Measurements from ENCODE around the gene PKP1.

Gene PKP1

DNA sequence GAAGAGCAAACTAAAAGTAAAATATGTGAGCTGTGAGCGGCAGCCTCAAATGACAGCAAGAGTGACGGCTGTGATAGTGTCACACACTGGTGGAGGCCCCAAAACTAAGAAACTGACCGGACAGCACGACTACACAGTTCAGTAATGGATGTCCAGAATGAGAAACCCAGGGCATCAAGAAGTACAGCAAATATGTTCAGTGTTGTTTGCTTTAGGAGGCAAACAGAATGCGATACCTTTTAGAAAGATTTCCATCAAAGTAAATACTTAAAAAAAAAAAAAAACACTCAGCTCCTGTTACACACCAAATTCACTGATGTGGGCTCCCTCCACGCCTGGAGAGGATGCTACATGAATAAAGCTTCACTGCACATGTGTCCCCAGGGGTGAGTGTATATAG lies 1.1 kb upstream of the PKP1 start:
- no peak for DNase-seq (ENCODE audit: low spot score)

DNA sequence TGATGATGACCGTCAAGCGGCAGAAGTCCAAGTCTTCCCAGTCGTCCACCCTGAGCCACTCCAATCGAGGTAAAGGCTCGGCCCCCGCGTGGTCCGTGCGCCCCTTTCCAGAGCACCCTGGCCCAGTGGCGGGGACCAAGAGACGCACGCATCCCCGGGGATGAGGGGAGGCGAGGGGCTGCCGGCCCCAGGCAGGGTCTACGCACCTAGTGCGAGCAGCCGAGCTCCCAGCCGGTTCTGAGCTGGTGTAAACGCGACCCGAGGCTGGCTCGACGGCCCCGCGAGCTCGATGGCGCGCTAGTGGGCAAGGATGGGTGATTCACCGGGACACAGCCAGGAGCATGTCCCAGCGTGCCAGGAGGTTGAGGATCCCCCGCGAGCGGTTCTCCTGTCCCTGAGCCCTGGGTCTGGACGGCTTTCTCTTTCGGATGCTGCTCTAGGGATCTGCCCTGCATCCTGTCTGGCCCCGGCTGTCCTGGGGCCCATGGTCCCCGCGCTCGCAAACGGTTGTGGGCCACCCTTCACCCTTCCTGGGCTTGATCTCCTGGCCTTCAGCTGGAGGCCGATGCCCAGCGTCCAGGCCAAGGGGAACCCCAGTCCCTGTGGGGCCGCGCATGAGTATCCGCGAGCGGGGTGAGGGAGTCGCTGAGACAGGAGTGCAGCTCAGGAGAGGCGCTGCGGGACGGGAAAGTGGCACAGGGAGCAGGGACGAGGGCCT lies 689 bp downstream of the PKP1 start:
- no peak for DNase-seq (ENCODE audit: low spot score)

DNA sequence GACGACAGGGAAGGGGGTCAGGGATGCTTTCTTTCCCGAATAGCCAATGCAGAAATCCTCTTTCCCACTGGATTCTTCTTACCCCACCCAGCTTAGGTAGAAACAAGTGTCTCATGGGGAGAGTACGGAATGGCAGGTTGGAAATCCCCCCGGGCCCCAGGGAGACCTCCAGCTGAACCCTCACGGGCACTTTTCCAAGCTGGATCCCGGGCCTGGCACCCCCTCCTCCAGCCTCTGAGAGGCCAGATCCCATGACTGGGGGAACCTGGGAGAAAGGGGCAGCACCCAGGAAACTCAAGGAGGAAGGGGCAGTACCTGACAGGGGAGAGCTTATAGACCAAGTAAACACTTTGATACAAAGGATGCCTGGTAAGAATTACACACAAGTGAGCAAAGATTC lies 1.3 kb downstream of the PKP1 start:
- no peak for DNase-seq (ENCODE audit: low spot score)

DNA sequence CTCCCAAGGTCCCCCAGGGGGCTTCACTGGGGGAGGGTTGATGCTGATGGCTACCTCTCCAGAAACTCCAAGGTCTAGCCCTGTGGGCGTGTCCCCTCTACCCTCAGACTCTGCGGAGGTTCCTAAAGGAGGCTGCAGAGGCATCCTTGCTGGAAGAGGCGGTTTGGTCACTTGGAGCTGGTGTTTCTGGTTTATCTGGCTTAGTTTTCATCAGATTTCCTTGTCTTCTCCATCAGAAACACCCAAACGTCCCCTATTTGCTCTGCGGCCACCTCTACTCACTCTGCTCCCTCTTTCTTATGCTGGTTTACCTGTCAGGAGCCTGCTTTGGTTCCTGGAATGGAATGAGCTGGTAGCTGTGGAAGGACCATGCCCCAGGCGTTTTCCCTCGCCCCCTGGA lies 2.5 kb downstream of the PKP1 start:
- no peak for DNase-seq (ENCODE audit: low spot score)

DNA sequence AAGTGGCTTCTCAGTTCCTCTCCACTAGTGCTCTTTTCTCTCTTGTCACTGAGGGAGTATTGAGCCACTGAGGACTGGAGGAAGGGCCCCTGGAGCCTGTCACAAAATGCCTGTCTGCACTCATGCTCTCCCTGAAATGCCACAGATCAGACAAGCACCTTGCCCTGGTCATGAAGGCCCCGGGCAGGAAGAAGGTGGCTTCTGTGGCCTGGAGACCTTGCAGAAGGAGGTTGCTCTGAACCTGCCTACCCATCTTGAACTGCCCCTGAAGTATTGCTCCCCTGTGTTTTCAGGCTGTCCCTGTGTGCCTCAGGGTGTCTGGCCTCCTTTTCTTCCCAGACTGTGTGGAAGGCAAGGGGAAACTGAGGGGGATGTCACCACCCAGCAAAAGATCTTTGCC lies 3.1 kb downstream of the PKP1 start:
- DNase-seq (ENCODE audit: low spot score) = no peak

DNA sequence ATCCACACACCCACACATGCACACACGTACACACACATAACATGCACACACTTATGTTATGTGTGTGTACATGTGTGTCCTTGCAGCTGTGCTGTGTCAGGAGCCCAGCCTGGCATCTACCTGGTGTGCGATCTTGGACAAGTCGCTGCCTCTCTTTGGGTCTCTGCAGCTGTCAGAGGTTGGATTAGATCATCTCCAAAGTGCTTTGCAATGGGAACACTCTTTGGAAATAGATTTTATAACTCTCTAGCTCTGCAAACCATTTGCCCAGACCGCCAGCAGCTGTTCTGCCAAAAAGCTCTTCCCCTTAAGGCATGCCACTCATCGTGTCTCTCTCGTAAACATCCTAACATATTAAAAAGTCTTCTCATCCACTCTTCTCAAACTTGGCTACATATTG lies 4.7 kb downstream of the PKP1 start:
- DNase-seq (ENCODE audit: low spot score) = no peak

DNA sequence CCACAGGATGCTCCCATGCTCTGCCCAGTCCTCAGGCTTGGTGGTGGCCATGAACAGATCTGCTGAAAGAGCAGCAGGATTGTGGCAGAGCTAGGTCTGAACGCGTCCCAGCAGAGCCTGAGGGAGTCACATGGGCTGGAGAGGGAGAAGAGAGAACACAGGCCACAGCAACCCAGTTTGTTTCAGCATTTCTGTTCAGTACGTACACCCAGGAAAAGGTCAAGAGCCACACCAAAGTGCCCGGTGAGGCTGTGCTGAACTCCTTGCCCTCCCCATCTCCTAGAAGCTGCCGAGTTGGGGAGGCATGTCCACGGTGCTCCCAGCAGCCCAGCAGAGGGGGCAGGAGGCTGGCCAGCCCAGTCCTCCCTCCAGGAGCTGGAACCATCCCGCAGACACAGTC lies 5.5 kb downstream of the PKP1 start:
- DNase-seq (ENCODE audit: low spot score) = no peak

DNA sequence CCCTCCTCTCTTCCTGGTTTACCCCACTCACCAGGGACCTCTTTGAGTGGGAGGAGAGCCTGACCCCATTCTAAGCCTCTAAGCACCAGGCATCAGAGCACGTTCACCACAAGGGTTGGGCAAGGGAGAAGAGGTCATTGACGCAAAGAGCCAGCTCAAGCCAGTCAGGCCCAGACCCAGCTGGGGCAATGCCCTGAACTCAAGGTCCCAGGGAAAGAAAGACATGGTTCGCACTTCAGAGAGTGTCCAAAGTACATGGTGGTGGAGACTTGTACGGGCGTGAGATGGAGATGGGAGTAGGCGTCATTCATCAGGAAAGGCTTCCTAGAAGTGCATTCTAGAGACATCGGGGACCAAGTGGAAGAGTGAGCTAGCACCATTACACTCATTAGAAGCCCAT lies 7.2 kb downstream of the PKP1 start:
- no peak for DNase-seq (ENCODE audit: low spot score)

DNA sequence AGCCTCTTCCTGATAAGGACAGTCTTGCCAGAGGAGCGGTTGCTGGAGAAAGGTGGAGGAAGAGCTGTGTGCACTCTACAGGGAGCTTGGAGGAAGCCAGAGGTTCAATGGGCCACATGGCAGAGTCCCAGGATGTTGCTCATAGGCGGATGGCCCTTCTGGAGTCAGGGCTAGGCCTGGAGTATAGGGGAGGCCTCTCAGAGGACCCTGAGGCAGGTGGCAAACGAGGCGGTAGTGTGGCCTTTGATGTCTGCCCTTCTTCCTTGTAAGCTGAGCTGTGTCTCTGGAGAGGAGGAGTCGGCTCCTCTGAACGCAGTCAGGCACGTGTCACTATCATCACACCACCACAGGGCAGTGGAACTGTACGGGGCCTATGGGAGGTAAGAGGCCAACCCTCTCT lies 8.6 kb downstream of the PKP1 start:
- no peak for DNase-seq (ENCODE audit: low spot score)

DNA sequence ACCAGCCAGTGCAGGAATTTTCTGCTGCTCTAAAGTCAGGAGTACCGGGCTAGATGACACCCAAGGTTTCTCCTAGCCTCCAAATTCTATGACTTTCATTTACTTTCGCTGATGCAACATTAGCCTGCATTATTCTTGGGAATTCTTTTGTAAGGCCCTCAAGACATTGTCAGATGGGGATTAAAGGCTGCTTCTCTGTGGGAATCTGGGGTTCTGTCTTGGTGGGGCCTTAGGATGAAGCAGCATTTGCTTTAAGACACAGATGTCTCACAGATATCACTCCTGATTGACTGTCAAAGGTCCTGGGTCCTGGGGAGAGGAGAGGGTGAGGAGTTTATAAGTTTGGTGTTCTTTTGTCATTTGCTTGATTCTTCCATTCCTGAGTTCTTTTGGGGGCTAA lies 11.6 kb downstream of the PKP1 start:
- no peak for DNase-seq (ENCODE audit: low spot score)

DNA sequence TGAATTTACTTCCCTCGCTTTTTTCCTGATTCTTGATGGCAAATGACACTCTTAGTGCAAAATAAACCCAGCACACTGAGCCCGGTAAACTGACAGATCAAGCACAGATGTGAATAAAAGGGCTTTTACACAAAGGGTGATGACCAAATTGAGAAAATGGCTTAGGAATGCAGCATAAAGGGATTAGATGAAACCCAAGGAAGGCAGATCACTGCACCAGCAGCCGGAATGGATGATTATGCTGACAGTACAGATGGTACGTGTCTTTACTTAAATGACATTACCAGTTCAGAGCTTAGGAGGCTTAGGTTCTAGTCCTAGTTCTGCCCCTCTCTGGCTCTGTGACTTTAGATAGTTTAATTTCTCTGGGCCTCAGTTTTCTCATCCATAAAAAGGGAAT lies 12.0 kb downstream of the PKP1 start:
- DNase-seq (ENCODE audit: low spot score) = no peak

DNA sequence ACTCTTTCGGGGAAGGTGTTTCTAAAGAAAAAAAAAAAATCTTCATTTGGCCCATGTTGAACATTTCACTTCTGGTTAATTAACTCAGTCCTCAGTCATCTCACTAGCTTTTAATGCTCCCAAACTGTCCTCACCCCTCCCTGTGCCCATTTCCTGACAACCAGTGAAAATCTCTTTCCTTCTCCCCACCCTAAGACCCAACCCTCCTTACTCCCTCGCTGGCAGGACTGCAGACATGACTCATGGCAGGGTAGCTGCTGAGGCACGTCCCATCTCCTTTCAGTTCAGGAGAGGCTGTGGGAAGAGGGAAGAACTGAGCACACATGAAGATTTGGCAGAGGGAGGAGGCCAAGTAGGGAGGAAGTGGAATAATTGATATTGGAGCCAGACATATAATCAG lies 12.6 kb downstream of the PKP1 start:
- no peak for DNase-seq (ENCODE audit: low spot score)

DNA sequence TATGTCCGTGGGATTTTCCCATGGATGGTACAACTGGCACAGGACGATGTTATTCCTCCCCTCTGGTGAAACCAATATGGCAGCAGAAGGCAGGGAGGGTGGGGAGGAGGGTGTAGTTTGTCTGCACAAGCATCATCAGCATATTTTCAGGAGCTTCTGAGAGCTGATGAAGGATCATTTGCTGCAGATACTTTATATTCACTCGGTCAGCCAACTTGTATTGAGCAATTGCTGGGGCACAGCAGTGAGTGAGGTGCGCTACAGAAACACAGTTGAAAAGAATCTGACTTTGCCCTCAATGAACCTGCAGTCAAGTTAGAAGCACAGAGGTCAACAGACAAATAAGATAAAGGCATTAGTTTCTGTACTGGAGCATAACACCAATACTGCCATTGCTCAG lies 13.0 kb downstream of the PKP1 start:
- no peak for DNase-seq (ENCODE audit: low spot score)

DNA sequence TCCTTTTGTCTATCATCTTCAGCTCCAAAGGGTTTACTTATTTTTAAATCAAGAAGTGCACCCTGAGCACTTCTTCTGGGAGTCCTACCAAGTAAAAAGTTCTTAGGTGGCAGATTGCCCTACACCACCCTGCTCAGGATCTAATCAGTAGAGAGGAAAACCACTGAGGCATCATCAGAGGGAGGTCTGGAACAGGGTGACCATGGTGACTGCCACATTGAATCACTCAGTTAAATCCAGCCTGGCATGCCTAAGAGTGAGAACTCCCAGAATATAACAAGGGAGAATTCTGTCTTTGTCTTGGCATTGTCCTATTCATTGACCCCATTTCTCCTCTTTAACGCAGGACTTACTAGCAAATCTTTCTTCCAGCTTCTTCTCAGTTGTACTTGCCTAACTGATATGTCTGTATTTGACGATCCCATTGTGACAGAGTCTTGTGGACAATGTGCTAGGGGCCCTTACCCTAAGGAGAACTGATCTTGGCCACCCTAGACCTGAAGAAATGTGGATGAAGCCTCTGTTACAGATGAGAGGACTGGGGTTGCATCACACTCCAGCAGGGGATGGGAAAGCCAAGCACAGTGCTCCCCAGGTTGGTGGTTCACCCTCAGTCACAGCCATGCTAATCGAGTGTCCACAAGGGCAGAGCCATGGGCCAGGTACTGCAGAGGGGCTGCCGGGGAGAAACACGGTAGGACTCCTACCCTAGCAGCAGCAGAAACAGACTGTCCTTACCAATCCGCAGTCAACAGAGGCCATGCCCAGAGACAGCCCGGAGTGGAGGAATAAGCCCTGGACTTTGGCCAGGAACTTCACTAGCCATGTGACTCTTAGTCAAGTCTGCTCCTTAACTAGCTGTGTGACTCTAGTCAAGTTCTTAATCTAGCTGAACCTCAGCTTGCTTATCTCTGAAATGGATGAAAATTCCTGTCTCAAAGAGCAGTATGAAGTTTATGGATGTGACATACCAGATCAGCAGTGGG lies 15.4 kb downstream of the PKP1 start:
- DNase-seq (ENCODE audit: low spot score) = no peak

DNA sequence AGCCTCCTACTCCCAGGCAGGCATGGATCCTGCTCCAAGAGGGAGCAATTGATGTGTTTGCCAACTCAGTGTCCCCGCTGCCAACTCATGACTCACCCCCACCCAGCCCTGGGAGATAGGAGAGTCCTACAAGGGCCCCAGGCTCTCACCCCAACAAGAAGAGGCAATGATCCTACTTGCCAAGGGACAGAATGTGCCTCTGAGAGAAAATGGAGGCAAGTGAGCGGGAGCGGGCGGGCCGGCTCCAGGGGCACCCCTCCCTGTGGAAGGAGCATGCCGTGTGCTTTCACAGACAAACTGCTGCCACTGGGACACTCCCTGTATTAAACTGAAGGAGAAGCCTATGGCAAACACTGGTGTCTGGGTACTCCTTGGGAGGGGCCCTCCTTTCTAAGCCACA lies 16.7 kb downstream of the PKP1 start:
- DNase-seq (ENCODE audit: low spot score) = no peak

DNA sequence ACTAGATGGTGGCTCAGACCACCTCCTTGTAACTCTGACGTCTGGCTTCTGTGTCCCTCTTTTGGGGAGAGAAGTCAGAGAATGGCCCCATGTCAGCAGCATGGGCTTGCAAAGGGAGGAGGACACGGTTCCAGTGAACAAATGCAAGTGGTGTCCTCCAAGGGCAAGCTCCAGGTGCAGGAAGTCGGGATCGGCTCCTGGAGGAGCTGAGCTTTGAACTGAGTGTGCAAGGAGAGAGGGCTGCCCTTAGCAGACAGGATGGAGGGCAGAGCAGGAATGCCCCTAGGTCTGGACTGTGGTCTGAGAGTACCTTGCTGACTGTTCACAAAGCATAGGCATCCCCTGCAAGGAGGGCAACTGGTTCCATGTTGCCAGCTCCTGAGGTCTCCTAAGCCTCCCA lies 17.3 kb downstream of the PKP1 start:
- no peak for DNase-seq (ENCODE audit: low spot score)

DNA sequence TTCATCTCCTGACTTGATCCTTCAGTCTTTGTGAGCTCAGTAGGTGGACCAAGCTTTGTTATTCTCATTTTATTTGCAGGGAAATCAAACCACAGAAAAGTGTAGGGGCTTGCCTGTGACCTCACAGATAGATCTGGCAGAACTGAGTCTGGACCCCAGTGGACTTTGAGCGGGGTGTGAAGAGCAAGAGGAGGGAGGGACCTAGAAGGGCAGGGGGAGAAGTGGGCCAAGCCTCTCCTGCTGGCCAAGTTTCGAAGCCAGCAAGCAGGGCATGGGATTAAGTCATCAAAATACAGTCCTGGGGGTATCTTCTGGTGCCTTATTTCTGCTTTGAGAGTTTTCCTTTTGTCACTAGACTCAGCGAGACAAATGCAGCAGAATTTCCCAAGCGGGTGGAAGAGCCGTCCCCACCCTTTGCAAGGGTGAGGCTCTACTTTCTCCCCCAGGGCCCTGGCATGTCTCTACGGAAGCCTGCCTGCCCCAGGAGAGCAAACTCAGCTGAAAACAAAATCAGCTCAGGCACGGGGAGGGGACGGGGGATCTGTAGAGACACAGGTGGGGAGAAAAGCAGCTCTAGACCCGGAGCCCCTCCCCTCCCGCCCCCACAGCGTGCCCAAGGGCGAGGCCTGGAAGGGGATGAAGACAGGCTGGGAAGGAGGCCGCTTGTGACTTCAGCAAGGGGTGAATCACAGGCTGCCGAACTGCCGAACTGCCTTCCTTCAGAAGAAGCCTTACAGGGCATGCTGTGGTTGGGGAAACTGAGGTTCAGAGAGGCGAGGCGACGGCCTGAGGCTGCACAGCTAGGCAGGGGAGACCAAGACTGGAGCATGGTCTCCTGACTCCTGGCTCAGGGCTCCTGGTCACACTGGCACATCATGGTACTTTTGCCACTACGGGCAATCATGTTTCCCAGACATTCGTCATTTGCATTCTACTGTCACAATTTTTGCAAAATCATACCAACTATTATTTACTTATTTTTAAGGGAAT lies 19.2 kb downstream of the PKP1 start:
- DNase-seq (ENCODE audit: low spot score) = no peak

DNA sequence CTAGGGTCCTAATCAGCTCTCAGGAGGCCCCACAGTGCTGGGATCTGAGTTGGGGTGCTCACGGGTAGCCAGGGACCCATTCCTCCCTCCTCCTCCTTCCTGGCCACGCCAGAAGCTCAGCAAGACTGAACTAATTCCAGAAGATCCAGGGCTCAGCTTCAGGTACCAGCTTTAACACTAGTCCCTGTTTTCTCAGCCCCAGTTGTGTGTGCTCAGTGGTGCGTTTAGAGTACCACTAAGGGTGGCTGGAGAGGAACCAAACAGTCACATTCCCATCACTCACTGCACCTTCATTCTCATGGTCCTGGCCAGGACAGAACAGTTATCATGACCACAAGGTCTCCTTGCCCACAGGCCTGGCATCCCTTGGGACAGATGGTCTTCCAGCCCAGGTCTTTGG lies 20.8 kb downstream of the PKP1 start:
- DNase-seq (ENCODE audit: low spot score) = no peak

DNA sequence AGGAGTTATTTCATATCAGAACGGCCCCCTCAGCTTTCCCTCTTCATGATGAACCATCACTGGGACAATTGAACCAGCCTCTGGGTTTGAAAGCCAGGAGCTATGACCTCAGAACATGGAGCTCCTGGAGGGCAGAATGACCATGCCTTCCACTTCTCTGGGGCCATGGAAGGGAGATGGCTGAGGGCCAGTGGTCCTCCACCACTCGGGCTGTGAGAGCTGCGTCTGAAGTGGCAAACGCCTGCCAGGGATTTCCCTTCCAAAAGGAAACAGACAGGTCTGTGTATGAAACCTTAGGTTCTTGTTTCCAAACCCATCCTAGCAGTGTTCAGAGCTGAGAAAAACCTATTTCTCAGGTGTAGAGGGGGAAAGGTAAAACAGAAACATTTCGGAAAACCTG lies 22.5 kb downstream of the PKP1 start:
- no peak for DNase-seq (ENCODE audit: low spot score)

DNA sequence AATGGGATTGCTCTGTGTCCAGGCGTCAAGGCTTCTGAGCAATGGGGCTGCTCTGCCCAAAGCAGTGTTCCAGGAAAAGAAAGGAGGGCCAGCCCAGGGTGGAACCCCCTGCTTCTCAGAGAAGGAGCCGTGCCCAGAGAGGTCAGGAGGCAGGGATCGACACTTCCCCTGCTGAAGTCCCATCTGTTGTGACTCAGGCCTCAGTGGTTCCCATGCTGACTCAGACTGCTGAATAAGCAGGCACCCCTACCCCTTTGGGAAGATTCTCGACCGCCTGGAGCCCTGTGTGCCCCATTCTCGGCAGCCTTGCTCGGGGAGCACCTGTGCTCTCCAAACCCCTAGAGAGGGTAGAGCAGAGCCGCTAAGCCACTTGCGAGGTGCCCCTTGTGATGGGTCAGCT lies 23.9 kb downstream of the PKP1 start:
- DNase-seq (ENCODE audit: low spot score) = no peak

DNA sequence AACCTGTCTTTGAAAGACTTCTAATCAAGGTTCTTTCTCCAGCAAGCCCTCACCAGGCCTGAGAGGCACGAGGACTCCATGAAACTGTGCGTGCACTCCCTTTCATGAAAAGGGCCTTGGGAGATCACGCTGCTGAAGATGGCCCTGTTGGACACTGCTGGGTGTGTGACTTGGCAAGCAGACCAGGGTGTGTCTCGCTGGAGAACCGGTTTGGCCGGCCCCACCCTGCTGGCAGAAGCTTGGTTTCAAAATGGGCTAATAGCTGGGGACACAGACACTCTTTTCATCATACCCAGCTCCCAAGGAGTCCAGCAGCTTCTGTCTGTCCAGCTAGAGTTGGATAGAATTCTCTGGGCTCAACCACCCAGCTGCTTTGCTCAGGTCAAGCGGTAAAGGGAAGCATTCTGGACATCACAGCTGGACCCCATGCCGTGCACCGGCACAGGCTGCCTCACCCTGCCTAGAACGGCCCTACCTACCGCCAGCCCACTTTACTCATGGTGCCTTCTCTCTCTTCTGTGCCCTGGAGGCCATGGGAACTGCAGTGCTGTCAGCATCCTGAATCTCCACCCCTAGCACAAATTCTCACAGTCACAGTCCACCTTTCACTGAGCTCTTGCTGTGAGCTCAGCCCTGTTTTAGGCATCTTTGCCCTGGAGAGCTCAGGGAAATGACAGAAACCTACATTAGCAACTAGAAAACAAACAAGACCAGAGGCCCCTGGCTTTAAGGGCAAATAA lies 24.6 kb downstream of the PKP1 start:
- DNase-seq (ENCODE audit: low spot score) = no peak

DNA sequence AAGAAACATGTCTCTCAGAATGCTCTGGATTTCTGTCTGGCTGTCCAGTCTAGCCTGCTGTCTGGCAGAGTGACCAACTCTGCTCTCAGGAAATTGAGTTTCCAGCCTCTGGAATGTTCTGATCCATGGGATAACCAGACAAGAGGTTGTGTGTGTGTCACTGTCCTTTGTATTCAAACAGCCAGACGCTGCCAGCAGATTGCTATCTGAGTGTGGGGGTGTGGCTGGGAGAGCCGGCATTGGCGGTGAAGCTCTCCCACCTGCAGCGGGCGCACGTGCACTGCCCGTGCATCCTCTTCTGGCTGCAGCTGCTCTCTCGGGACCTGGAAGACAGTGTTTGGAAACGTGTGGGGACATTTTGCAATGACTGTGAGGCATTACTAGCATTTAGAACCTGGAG lies 26.1 kb downstream of the PKP1 start:
- peak; percentile 85 for DNase-seq (ENCODE audit: low spot score)

Measured in kidney capillary endothelial cell (primary cell).